Femur (tissue), 1 donor: ENCODE results near the gene ZNF101.

Experiments used
- DNase-seq: peaks from one replicate; pipeline ENCODE4 v3.0.0-alpha.2; 2017

ZNF101 gene

DNA sequence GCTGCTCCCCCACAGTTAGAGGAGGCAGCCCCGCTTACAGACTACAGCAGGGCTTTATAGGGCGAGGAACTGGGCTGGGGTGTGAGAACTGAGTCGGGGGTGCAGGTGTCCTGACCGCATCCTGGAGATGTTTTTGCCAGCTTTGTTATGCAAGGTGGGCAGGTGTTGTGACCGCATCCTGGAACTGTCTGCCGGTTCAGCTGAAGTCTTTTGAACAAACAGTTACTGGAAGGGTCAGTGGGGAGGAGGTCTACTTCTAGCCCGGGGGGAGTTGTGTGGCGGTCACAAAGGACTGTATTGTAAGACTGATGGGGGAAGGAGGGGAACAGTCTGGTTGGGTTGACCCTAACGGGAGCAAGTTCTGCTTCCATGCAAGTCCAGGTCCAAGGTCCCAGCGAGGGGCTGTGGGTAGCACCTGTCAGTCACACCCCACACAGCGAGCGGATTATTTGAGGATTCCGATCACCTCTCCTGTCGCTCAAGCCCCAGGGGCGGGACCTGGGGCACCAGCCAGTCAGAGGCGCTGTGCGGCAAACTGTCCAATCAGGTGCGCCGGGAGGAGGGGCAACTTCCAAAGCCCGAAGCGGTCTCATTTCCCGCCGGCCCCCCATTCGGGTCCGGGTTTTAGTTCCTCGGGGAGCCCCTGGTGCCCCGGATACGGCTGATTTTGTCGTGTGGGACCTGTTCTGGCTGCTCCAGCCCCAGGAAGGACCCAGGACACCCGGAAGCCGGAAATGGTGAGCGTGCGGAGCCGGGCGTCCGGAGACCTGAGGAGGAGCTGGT is at the start of gene ZNF101:
Gene ZNF101, plus strand, starts transcription at position 610 of the 783 bp plus-strand sequence. Its CDS starts 125 bp downstream, at position 735.
- DNase-seq, result peak; percentile 94

DNA sequence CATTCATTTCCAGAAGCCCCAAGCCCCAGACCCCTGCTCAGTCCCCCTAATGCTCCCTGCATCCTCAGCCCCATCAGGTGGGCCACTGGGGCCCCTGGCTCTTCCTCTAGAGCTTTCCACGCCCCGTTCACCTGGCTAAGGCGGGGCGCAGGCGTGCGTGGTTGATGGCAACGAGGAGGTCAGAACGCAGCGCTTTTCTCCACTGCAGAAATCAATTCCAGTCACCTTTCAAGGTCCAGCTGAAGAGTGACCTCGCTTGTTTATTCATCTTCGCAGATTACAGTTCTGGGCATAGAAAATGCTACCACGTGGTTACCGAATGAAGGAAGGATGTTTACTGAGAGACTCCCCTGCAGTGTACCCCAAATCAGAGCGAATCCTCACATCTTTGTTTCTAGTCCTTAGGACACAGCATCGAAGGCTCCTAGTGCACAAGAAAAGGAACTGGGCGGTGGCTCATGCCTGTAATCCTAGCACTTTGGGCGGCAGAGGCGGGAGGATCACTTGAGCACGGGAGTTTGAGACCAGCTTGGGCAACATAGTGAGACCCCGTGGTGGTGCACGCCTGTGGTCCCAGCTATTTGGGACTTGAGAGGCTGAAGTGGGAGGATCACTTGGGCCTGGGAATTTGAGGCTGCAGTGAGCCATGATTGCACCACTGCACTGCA is 49.3 kb upstream of the ZNF101 start:
- no peak for DNase-seq

DNA sequence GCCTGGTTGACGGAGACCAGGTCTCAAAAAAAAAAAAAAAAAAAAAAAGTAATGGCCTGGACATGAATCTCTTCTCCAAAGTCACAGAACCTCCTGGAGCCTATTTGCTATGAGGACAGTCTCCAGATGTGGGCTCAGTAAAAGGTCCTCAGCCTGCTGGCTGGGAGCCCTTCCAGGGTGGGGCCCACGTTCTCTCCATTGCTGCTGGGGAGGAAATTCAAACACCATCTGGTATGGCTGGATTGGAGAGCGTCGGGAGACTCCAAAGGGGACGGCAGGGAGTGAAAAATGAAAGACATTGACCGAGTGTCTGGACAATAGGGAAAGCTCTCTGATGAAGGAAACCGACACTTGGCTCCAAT is 48.8 kb upstream of the ZNF101 start:
- DNase-seq, result no peak

DNA sequence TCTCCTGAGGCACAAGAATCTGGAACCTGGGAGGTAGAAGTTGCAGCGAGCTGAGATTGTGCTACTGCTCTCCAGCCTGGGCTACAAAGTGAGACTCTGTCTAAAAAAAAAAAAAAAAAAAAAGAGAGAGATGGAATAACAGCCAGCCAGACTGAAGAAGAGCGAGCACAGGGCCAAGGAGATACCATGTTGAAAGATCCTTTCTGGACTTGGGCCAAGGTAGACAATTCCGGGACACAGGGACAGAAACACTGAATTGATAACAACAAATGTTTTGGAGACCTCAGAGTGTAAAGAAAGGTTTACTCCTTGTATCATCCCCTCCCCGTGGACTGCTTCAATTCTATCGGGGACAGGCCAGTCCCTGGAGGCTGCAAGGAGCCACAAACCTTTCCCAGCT is 45.3 kb upstream of the ZNF101 start:
- DNase-seq, result no peak

DNA sequence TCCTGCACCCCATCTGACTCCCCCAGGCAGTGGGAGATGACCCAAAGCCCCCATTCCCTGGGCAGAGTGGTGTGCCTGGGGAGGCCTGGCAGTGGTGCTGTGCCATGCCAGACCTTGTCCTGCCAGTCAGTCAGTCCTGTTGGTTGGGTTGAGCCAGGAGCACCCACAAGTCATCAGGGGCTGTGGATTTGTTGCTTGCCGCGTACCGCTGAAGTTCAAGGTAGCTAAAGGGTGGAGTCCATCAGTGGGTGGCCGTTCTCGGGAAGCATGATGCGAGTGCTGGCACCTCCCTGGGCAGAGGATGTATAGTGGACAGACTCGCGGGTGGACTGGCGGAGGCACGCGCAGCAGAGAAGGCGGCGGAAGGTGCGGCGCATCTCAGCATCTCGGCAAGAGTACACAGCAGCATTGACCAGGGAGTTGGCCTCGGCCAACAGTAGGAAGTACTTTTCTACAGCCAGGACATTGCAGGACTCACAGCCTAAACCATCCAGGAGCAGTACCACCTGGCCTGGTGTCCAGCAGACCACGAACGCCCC is 44.5 kb upstream of the ZNF101 start:
- DNase-seq, result no peak

DNA sequence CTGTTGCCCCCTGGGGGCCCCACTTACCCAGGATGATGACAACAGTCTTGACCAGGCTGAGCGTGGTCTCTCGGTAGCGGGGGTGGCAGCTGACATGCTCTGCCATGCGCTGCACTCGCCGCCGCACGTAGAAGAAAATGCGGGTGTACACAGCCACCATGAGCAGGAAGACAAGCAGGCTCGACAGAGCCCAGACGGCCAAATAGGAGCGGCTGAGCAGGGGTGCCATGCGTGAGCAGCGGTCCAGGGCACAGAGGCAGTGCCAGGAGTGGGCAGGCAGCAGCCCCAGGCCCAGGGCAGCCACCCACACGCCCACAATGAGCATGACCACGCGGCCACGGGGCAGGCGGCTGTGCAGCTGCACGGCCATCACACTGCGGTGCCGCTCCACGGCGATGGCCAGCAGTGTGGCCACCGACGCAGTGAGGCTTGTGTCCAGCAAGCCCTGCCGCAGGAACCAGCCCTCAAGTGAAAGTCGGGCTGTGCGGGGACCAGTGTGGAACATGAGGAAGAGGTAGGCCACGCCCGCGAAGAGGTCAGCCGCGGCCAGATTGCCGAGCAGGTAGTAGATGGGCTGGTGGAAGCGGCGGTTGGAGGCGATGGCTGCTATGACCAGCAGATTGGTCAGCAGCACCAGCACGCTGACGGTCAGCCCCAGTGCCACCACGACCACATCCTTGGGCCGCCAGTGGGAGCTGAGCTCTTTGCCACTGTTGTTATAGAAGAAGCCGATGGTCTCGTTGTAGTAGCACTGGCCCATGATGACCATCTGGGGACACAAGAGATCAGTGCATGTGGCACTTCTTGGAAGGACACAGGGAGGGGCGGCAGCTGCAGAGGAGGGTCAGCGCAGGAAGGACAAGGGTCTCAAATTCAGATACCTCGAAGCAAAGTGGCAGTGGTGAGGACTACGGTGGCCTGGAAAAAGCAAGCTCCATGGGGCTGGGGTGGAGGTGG is 41.8 kb upstream of the ZNF101 start:
- DNase-seq, result no peak

DNA sequence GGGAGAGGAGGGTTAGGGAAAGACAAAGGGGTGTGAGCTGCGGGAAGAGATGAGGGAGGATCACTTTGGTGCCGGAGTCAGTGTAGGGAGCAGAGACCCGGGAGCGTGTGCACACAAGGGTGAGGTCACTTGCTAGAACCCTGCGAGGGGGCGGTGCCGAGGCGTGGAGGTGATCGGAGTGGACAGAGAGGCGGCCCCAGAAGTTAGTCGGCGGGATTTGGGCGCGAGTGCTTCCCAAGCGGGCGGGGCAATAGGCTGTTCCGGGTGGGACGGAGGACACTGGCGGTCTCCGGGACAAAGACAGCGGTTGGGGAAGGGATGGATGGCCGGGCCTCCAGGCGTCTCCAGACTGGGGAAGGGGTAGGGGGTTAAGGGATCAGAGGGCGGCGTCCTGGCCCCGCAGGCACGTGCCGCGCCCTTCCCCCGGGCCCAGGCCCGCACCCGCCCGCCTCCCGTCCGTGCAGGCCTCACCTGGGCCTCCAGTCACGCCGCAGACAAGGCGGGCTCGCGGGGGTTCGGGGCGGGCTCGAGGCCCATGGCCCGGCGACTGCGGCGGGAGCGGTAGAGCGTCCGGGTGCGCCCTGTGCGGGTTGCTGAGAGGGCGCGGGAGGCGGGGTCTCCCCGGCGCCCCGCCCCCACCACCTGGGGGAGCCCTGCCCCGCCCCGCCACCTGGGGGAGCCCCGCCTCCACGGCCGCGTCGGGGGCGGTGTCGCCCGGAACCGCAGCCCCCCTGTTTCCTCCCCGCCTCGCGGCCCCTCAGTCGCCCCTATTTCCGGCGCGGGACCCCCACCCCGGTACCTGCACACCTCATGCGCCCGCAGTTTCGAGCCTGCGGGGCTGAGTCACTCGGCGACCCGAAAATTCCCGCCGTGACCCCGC is 40.8 kb upstream of the ZNF101 start, which contains the start of gene LPAR2:
Gene LPAR2, minus strand, starts transcription at position 600 of the 880 bp plus-strand sequence. CDS start 945 bp downstream, outside the sequence.
- DNase-seq, result no peak

DNA sequence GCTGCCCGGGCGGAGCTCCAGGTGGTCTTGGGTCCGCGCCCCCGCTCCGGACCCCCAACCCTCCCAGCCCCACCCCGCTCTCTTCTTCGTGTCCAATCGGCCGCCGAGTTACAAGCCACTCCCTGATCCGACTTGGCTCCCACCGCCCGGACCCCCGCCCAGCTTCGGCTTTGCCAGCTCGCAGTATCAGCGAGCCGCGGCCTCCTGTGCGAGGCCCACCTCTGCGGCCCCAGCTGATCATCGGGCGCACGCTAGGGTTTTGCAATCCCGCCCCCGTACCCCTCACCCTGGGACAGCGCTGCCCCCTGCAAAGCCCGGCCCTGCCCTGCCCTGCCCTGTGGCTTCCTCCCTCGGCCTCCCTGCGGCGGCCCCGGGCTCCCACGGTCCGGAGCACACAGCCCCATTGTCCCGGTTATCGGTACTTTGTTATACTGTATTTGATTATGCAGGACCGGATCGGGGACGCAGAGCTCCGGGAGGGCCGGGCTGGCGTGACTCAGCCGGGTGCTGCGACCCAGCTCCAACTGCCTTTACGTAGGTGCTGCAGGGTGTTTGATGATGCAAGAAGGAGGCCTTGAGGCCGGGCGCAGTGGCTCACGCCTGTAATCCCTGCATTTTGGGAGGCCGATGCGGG is 40.0 kb upstream of the ZNF101 start:
- no peak for DNase-seq

DNA sequence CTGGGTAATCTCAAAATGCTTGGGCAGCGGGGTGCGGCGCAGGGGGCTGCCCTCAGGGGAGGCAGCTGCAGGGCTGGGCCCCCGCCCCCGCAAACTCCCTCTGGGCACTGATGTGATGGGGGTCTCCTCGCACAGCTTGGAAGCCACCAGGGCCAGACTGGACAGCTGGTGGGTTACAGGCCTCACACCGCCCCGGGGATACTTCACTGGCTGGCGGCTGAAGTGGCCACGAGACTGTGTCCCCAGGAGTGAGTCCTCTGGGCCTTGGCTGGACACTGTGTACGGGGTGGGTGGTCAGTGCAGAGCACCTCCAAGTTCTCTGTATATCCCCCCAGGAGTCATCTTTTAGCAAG is 38.6 kb upstream of the ZNF101 start:
- DNase-seq, result no peak

DNA sequence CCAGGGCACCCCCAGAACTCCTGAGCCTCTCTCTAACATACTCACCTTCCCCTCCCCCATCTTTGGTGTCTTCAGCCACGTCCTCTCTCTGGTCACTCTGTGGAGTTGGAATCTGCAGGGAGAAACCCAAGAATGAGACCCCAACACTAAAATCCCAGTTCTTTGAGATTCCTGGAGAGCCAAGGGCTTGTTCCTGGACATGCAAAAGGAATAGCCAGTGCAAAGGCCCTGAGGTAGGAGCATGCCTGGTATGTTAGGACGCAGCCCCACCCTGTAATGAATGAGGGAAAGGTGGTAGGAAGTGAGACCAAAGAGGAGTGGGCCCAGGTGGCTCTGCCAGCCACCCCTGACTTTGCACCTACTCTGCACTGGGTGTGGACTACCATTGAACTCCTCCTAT is 38.2 kb upstream of the ZNF101 start:
- DNase-seq, result no peak

DNA sequence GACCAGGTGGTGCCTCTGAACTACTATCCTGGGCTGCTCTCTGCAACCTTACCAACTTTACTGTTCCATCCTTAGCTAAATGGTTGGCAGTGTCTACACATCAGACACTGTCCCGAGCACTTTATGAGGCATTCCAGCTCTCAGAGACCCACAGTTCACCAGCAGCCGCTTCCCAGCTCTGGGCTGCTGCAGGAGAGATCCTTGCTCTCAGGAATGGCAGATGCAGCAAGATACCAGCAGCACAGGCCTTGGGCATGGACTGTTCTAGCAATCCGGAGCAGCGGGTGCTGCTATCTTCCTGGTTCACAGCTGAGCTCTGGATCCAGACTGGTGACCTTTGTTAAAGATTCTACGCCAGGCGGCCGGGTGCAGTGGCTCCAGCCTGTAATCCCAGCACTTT is 37.3 kb upstream of the ZNF101 start:
- DNase-seq, result no peak

DNA sequence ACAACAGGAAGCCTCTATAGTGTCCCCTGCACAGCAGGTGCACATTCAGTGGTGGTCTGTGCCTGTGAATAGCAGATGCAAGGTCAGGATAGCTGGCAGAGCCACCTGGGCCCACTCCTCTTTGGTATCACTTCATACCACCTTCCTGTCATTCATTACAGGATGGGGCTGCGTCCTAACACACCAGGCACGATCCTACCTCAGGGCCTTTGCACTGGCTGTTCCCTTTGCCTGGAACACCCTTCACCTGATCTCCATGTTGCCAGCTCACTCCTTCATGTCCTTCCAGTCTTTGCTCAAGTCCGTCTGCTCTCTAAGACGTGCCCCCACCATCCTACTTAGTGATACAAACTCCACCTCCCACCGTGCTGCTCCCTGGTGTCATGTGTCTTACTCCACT is 36.0 kb upstream of the ZNF101 start:
- no peak for DNase-seq

DNA sequence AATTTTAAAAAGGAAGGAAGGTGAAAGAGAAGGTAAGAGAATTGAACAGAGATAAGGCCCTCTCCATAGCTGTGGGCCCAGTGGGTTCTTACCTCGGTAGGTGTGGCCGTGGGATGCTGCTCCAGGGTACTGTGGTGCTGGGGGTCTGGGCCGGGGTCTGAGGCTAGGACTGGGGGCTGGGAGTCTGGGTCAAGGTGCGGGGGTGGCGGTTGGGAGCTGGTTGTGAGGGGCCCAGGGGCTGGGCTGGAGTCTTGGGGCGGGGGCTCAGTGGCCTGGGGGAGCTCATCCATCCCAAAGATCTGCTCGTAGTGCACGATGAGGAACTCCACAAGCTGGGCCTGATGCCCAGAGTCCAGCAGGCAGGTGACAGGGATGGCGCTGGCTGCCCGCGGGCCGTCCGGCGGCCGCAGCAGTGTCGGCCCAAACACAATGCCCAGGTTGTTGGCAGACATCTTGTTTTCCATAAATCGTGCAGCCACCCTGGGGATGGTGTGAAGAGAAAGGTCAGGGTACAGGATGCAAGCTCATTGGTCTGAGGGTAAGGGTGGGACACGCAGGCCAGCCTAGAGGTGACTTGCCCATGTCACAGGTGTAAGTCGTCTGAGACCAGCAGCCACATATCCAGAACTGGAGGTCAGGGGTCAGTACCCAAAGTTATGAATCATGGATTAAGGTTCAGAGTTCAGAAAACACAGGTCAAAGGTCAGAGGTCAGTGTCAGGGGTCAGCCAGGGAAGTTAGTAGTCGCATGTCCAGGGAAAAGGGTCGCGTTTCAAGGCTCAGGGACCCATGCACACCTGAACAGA is 34.7 kb upstream of the ZNF101 start:
- no peak for DNase-seq

DNA sequence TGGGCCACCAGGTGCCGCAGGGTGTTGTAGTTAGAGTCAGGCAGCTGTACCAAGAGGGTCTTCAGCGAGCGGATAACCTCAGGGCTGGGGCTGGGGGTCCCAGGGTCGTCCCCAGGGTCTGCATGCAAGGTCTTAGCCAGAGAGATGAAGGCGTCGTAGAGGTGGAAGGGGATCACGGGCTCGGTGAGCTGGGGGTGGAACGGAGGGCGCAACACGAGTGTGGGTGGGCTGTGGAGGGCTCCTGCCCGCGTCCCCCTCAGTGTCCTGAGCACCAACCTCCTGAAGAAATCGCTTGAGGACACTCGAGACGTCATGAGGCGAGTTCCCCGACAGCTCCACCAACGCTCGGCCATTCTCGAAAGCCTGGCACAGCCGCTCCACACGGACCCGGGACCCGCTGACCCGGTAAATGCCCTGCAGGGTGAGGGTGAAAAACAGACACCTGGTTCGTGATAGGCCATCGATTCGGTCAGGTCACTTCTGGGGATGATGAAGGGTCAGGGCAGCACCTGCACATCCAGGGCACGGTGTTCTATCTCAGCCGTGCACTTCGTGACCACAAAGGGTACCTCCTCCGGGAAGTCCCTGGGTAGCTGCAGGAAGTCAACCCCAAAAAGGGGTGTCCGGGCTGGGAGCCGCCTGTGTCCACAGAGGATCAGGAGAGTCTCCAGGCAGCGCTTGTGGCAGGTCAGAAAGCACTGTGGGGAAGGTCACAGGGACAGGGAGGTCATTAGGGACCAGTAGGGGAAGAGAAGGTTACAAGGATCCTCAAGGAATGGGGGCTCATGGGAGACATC is 33.9 kb upstream of the ZNF101 start:
- DNase-seq, result no peak

DNA sequence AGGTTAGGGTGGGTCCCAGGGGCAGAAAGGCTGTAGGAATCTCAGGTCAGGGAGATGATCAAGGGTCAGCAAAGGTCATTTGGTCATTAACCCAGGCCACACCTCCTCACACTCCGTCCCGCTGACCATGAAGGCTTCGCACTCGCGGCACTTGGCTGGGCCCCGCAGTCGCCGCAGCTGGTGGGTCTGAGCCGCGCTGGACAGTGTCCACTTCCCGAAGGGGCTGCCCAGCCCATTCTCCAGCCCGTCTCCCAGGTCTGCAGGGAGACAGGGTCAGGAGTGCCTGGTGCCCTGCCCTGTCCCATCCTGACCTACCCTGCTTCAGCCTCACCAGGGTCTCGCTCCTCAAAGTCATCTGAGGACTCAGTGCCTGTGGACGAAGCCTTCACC is 33.3 kb upstream of the ZNF101 start:
- no peak for DNase-seq

DNA sequence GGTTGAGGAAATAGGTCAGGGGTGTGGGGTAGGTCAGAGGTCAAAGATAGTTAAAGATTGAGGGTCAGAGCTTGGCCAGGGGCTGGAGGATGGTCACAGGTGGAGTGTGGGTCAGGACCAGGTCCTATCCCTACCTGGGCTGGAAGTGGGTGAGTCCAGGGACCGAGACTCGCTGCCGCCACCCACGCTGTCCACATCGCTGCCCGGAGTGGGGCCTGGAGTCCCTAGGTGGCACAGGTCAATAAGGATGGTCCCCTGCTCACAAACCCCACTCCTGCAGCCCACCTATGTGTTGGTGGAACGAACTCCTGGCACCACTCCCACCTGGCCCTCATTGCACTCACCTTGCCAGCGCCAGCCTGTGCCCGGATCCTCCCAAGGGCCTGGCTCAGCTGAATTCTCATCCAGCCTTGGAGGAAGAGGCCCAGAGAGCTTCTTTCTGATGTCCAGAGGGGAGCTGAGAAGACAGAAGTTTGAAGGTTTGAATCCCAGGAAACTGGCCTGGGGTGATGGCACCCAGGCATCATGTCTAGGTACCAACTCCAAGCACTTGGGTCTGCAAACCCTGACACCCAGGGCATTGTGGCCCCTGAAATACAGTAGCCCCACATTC is 32.0 kb upstream of the ZNF101 start:
- no peak for DNase-seq

DNA sequence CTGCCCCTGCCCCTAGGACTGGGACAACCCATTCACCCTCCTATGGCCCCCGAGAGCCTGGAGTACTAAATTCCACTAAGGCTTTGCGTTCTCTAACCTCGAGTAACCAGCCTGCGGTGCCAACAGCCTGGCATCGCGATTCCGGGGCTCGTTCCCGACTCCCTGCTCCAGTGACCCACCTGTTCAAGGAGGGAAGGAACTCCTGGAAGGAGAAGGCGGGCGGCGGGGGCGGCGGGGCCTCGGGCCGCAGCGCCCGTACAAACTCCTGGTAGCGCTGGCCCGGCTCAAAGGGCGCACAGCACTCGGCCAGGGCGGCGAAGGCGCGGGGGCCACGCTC is 31.5 kb upstream of the ZNF101 start:
- no peak for DNase-seq

DNA sequence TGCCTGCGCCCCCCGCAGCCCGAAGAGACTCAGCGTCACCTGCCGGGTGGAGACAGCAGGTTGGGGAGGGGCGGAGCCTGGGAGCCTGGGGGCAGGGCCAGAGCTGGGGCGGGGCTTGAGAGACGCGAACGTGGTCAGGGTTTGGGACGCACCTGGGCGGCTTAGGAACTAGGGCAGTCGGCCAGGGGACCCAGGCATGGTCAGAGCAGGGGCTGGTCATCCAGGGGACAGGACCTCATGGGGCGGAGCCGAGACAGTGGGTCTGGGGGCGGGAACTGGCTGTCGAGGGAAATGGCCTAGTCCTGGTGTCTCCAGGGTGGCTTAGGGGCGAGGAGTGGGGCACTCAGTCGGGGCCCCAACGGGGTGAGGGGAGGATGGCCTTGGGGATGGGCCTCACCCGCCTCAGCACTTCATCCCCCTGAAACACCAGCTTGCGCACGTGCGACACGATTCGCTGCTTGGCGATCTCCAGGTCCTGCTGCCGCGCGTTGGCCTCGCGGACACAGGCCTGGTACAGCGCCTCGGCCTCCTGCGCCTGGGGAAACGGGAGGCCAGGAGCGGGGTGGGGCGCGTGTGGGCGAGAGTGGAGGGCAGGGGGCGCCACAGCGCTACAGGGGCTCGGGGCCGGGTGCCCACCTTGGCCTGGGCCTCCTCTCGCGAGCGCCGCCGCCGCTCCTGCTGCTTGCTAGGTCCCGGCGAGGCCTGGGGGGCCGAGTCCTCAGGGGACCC is 31.0 kb upstream of the ZNF101 start:
- no peak for DNase-seq
